Liver (tissue), 9 donors: ENCODE measurements around the gene PGM5. TPM values are rescaled to one million over a fixed set of nuclear protein-coding genes. Genes with fewer than 3 reads are reported as not detected.

Experiments
- DNase-seq: peaks from one replicate; pipeline ENCODE4 v3.0.0-alpha.2; 2017; ENCODE audit warnings: low spot score
- H3K27ac ChIP-seq, 2 donors: one replicate each; pipeline ENCODE4 v1.7.0; 2013; ENCODE audit warnings: inconsistent platforms in 2 of 2, low read length in 2 of 2, control low read depth in 1 of 2, low read depth in 1 of 2, mild to moderate bottlenecking in 1 of 2
- H3K27me3 ChIP-seq, 4 donors: one replicate each; pipeline versions ENCODE4 v1.6.1 to v1.7.0; 2013; ENCODE audit warnings: low read length in 3 of 4, inconsistent platforms in 1 of 4, mild to moderate bottlenecking in 1 of 4, moderate library complexity in 1 of 4; ENCODE audit not compliant: control insufficient read depth in 4 of 4, insufficient read depth in 4 of 4
- H3K36me3 ChIP-seq, 4 donors: one replicate each; pipeline versions ENCODE4 v1.6.1 to v1.7.0; 2013; ENCODE audit warnings: low read length in 3 of 4, mild to moderate bottlenecking in 3 of 4, low read depth in 1 of 4, moderate library complexity in 1 of 4; ENCODE audit not compliant: control insufficient read depth in 4 of 4, insufficient read depth in 3 of 4
- H3K4me1 ChIP-seq, 4 donors: one replicate each; pipeline versions ENCODE4 v1.6.1 to v1.7.0; 2013; ENCODE audit warnings: low read length in 3 of 4, mild to moderate bottlenecking in 3 of 4, moderate library complexity in 1 of 4; ENCODE audit not compliant: control insufficient read depth in 4 of 4, insufficient read depth in 4 of 4
- H3K4me3 ChIP-seq, 3 donors: one replicate each; pipeline versions ENCODE4 v1.6.1 to v1.7.0; 2013; ENCODE audit warnings: low read length in 3 of 3, control low read depth in 1 of 3, low read depth in 1 of 3, mild to moderate bottlenecking in 1 of 3
- H3K9ac ChIP-seq, 2 donors: one replicate each; pipeline ENCODE4 v1.7.0; 2013; ENCODE audit warnings: low read length in 2 of 2, mild to moderate bottlenecking in 2 of 2, moderate library complexity in 2 of 2, control low read depth in 1 of 2, low read depth in 1 of 2
- H3K9me3 ChIP-seq, 4 donors: one replicate each; pipeline versions ENCODE4 v1.6.1 to v1.7.0; 2013; ENCODE audit warnings: low read length in 3 of 4; ENCODE audit not compliant: control insufficient read depth in 4 of 4
- ATF3 ChIP-seq: IDR thresholded peaks from 2 replicates; pipeline ENCODE4 v1.6.1; 2016; ENCODE audit warnings: antibody characterized with exemption
- EGR1 ChIP-seq, 2 donors: IDR thresholded peaks; 2 replicates each; pipeline ENCODE4 v1.6.1; 2016 to 2018; ENCODE audit warnings: antibody characterized with exemption in 2 of 2, low read depth in 2 of 2
- FOXA1 ChIP-seq: IDR thresholded peaks from 2 replicates; pipeline ENCODE4 v1.6.1; 2016; ENCODE audit warnings: antibody characterized with exemption
- FOXA2 ChIP-seq: IDR thresholded peaks from 2 replicates; pipeline ENCODE4 v1.6.1; 2016; ENCODE audit warnings: antibody characterized with exemption
- GABPA ChIP-seq, 2 donors: IDR thresholded peaks in 1 of 2; conservative IDR thresholded peaks in 1 of 2; 2 replicates each; pipeline ENCODE4 v1.6.1; 2016; ENCODE audit warnings: antibody characterized with exemption in 2 of 2, mild to moderate bottlenecking in 1 of 2, moderate library complexity in 1 of 2
- HNF4A ChIP-seq, 2 donors: conservative IDR thresholded peaks; 2 replicates each; pipeline ENCODE4 v1.6.1; 2016; ENCODE audit warnings: antibody characterized with exemption in 2 of 2, mild to moderate bottlenecking in 2 of 2
- HNF4G ChIP-seq: IDR thresholded peaks from 2 replicates; pipeline ENCODE4 v1.6.1; 2016; ENCODE audit warnings: antibody characterized with exemption
- JUND ChIP-seq, 2 donors: IDR thresholded peaks; 2 replicates each; pipeline ENCODE4 v1.6.1; 2016; ENCODE audit warnings: antibody characterized with exemption in 2 of 2
- NR2F2 ChIP-seq: IDR thresholded peaks from 2 replicates; pipeline ENCODE4 v1.6.1; 2016; ENCODE audit warnings: antibody characterized with exemption
- RAD21 ChIP-seq, 2 donors: IDR thresholded peaks; 2 replicates each; pipeline ENCODE4 v1.6.1; 2016; ENCODE audit warnings: antibody characterized with exemption in 2 of 2, mild to moderate bottlenecking in 2 of 2
- REST ChIP-seq: IDR thresholded peaks from 2 replicates; pipeline ENCODE4 v1.6.1; 2016; ENCODE audit warnings: antibody characterized with exemption, mild to moderate bottlenecking
- RXRA ChIP-seq, 2 donors: IDR thresholded peaks; 2 replicates each; pipeline ENCODE4 v1.6.1; 2017 to 2018; ENCODE audit warnings: antibody characterized with exemption in 2 of 2, mild to moderate bottlenecking in 1 of 2
- SP1 ChIP-seq: IDR thresholded peaks from 2 replicates; pipeline ENCODE4 v1.6.1; 2018; ENCODE audit warnings: antibody characterized with exemption, mild to moderate bottlenecking
- TAF1 ChIP-seq: conservative IDR thresholded peaks from 2 replicates; pipeline ENCODE4 v1.6.1; 2016; ENCODE audit warnings: antibody characterized with exemption, mild to moderate bottlenecking
- YY1 ChIP-seq: IDR thresholded peaks from 2 replicates; pipeline ENCODE4 v1.6.1; 2016; ENCODE audit warnings: antibody characterized with exemption, mild to moderate bottlenecking
- WGBS: extraction: QIAGEN DNeasy Blood & Tissue Kit; methylation state at CpG from one replicate; pipeline ENCODE4 v1.1.7; 2013; 5-methylcytosine and 5-hydroxymethylcytosine counted together
- polyA plus RNA-seq, 2 donors: library from polyadenylated mRNA; stranded (reverse) in 1 of 2; unstranded in 1 of 2; fragments of 200-250 nt in 1 of 2; fragments of >200 nt in 1 of 2; fragmentation: Nextera tagmentation in 1 of 2; extraction: Ambion mirVana in 1 of 2; gene quantifications; one replicate each; pipeline versions ENCODE4 v1.2.1 to v1.2.3, GENCODE V29; 2013 to 2015
- total RNA-seq, 2 donors: library from RNA; depleted of rRNA; stranded (reverse); fragments of >200 nt; gene quantifications; one replicate each; pipeline ENCODE4 v1.2.3, GENCODE V29; 2014
- TF ChIP-seq, protein P1 (sequence below): fragments of 150-350 bp; IDR thresholded peaks from 2 replicates; pipeline ENCODE4 v1.5.1; 2017; ENCODE audit warnings: improper control_type of control experiment, low read depth, low read length; ENCODE audit not compliant: missing input control
- TF ChIP-seq, protein P2 (sequence below): IDR thresholded peaks from 2 replicates; pipeline ENCODE4 v1.6.1; 2016; ENCODE audit warnings: antibody characterized with exemption
- donor health status: healthy.
- donor health status: healthy.
- donor health status: healthy.
- donor health status: healthy.
- donor health status: healthy.

Gene PGM5
- total and polyA plus RNA-seq, 4 donors: 0.63 to 8.5 (median 2.2) TPM

DNA sequence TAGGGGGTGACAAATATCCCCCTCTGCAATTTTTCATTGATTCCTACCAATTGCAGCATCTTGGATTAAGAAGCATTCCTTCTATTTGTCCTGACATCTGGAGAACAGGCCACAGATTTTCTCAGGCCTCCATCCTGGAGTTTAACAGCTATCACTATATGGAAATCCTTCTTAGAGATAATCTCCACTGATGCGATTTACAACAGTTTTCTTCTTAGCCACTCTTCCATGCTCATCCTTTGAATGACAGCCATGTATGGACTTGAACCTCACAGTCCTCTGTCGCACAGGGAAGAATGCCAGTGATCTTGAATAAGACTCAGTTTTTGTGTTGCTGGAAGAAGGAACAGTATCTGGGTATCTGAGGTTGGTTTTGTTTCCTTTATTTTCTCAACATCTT, 73.2 kb downstream of the PGM5 start:
- Histone ChIP-seq H3K27ac (no peak overlapping the region), H3K4me1 (no peaks in the 10 kb centered on the region), H3K36me3 (no peaks in the 10 kb centered on the region), H3K27me3 (no peaks in the 10 kb centered on the region), H3K4me3 (no peak overlapping the region), H3K9me3 (no peaks in the 10 kb centered on the region), H3K9ac (no peak overlapping the region)
- TF ChIP-seq ATF3 (no peak), FOXA1 (no peak), YY1 (no peak), NR2F2 (no peak), JUND (IDR thresholded peaks at IDR 0.05) (no peak), TAF1 (no peak), REST (no peak), HNF4G (no peak), GABPA (IDR thresholded peaks at IDR 0.05 in 1 of 2, conservative IDR thresholded peaks at IDR 0.05 in 1 of 2) (no peak), EGR1 (IDR thresholded peaks at IDR 0.05; ENCODE audit: low read depth in 2 of 2) (no peak), HNF4A (conservative IDR thresholded peaks at IDR 0.05) (no peak), RAD21 (IDR thresholded peaks at IDR 0.05) (no peak), RXRA (IDR thresholded peaks at IDR 0.05) (no peak), FOXA2 (no peak), SP1 (no peak)
- TF ChIP-seq, protein P1, sequence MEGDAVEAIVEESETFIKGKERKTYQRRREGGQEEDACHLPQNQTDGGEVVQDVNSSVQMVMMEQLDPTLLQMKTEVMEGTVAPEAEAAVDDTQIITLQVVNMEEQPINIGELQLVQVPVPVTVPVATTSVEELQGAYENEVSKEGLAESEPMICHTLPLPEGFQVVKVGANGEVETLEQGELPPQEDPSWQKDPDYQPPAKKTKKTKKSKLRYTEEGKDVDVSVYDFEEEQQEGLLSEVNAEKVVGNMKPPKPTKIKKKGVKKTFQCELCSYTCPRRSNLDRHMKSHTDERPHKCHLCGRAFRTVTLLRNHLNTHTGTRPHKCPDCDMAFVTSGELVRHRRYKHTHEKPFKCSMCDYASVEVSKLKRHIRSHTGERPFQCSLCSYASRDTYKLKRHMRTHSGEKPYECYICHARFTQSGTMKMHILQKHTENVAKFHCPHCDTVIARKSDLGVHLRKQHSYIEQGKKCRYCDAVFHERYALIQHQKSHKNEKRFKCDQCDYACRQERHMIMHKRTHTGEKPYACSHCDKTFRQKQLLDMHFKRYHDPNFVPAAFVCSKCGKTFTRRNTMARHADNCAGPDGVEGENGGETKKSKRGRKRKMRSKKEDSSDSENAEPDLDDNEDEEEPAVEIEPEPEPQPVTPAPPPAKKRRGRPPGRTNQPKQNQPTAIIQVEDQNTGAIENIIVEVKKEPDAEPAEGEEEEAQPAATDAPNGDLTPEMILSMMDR: no peak
- TF ChIP-seq, protein P2, sequence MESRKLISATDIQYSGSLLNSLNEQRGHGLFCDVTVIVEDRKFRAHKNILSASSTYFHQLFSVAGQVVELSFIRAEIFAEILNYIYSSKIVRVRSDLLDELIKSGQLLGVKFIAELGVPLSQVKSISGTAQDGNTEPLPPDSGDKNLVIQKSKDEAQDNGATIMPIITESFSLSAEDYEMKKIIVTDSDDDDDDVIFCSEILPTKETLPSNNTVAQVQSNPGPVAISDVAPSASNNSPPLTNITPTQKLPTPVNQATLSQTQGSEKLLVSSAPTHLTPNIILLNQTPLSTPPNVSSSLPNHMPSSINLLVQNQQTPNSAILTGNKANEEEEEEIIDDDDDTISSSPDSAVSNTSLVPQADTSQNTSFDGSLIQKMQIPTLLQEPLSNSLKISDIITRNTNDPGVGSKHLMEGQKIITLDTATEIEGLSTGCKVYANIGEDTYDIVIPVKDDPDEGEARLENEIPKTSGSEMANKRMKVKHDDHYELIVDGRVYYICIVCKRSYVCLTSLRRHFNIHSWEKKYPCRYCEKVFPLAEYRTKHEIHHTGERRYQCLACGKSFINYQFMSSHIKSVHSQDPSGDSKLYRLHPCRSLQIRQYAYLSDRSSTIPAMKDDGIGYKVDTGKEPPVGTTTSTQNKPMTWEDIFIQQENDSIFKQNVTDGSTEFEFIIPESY: no peak
- no peak for DNase-seq
- WGBS: 86% methylated on average over 2 of the region's 2 CpGs

GRCh38 chr9:68431307-68431706, 74.9 kb downstream of the PGM5 start:
- Histone ChIP-seq H3K9ac (no peak overlapping the region), H3K27ac (no peak overlapping the region), H3K9me3 (no peaks in the 10 kb centered on the region), H3K36me3 (no peaks in the 10 kb centered on the region), H3K4me3 (no peak overlapping the region), H3K27me3 (no peaks in the 10 kb centered on the region), H3K4me1 (no peaks in the 10 kb centered on the region)
- TF ChIP-seq, protein P1: no peak
- no peak for TF ChIP-seq REST
- no peak for TF ChIP-seq FOXA1
- no peak for TF ChIP-seq JUND (IDR thresholded peaks at IDR 0.05)
- no peak for TF ChIP-seq RAD21 (IDR thresholded peaks at IDR 0.05)
- no peak for TF ChIP-seq ATF3
- TF ChIP-seq NR2F2: no peak
- TF ChIP-seq YY1: no peak
- no peak for TF ChIP-seq GABPA (IDR thresholded peaks at IDR 0.05 in 1 of 2, conservative IDR thresholded peaks at IDR 0.05 in 1 of 2)
- no peak for TF ChIP-seq EGR1 (IDR thresholded peaks at IDR 0.05; ENCODE audit: low read depth in 2 of 2)
- no peak for TF ChIP-seq HNF4A (conservative IDR thresholded peaks at IDR 0.05)
- no peak for TF ChIP-seq TAF1
- no peak for DNase-seq
- WGBS: 92% methylated on average over 1 of the region's 1 CpG
